Left ventricle myocardium inferior (tissue), 1 donor: Measurements from ENCODE around the gene ANP32A. TPM values are rescaled to one million over a fixed set of nuclear protein-coding genes. Genes with fewer than 3 reads are reported as not detected.

Source experiments
- DNase-seq: peaks from one replicate; pipeline ENCODE4 v3.0.0-alpha.2; 2020
- H3K27ac ChIP-seq: fragments of 200-600 bp; replicated peaks from 2 replicates; pipeline ENCODE4 v1.8.0; 2021
- H3K27me3 ChIP-seq: fragments of 200-600 bp; 2 replicates; pipeline ENCODE4 v1.8.0; 2021; ENCODE audit warnings: low read depth
- H3K36me3 ChIP-seq: fragments of 200-600 bp; 2 replicates; pipeline ENCODE4 v1.8.0; 2021
- H3K4me1 ChIP-seq: fragments of 200-600 bp; 2 replicates; pipeline ENCODE4 v1.8.0; 2021
- H3K4me3 ChIP-seq: fragments of 200-600 bp; 2 replicates; pipeline ENCODE4 v1.8.0; 2021; ENCODE audit warnings: mild to moderate bottlenecking, moderate library complexity
- H3K9me3 ChIP-seq: fragments of 200-600 bp; replicated peaks from 2 replicates; pipeline ENCODE4 v1.8.0; 2021
- intact Hi-C: fragments of 100-400 bp; cut with micrococcal nuclease; formaldehyde crosslinking; loops from one replicate; pipeline ENCODE4 v1.11.0; 2022
- microRNA-seq: library from miRNA; unstranded; fragments of <30 nt; microRNA quantifications from one replicate; pipeline ENCODE4 v1.2.0, GENCODE V29; 2020
- total RNA-seq: library from RNA; stranded (reverse); fragmentation: NEBNext Ultra II Directional; extraction: Animal tissue kit (Norgen Biotek cat#: 25700); gene quantifications from one replicate; pipeline ENCODE4 v1.2.1, GENCODE V29; 2021
- TF ChIP-seq, protein P1 (sequence below): fragments of 200-600 bp; IDR thresholded peaks from 2 replicates; pipeline ENCODE4 v1.8.0; 2021; ENCODE audit warnings: antibody characterized with exemption, mild to moderate bottlenecking, borderline replicate concordance
- donor health status: DM: no; HTN: yes; CAD: no; lungs with severe emphysema.

Gene ANP32A
- total RNA-seq, 1 donor from 2014 or later: 150 TPM

DNA sequence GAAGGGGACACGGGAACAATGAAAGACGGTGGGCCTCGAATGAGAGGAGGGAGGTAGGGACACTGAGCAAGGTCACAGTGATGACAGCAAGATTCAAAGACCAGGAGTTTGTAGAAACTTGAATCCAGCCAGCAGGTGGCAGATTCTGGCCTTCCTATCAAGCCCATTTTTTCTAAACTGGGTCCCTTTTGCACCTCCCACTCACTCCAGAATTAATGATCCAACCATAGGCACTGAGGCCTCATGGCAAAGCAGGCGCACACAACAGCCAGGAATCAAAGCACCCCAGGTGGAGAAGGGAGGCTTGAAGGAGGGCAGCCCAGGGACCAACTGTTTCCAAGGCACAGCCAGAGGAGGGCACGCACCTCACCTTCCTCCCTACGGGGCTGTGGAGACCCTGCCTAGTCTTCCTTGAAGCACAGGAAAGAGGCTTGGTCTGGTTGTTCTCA is 90.2 kb downstream of the ANP32A start:
- peak overlapping the region; percentile 90 for H3K27ac ChIP-seq
- H3K4me1 ChIP-seq: peaks cover 87% of the 10 kb centered on the region
- no peaks in the 10 kb centered on the region for H3K9me3 ChIP-seq
- TF ChIP-seq, protein P1, sequence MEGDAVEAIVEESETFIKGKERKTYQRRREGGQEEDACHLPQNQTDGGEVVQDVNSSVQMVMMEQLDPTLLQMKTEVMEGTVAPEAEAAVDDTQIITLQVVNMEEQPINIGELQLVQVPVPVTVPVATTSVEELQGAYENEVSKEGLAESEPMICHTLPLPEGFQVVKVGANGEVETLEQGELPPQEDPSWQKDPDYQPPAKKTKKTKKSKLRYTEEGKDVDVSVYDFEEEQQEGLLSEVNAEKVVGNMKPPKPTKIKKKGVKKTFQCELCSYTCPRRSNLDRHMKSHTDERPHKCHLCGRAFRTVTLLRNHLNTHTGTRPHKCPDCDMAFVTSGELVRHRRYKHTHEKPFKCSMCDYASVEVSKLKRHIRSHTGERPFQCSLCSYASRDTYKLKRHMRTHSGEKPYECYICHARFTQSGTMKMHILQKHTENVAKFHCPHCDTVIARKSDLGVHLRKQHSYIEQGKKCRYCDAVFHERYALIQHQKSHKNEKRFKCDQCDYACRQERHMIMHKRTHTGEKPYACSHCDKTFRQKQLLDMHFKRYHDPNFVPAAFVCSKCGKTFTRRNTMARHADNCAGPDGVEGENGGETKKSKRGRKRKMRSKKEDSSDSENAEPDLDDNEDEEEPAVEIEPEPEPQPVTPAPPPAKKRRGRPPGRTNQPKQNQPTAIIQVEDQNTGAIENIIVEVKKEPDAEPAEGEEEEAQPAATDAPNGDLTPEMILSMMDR: peak; percentile 69
- H3K36me3 ChIP-seq: no peaks in the 10 kb centered on the region
- no peak for DNase-seq
- no peaks in the 10 kb centered on the region for H3K27me3 ChIP-seq
- peak overlapping the region; percentile 29 for H3K4me3 ChIP-seq
- intact Hi-C loops: loop anchor here (10.0 kb wide), 1 partner anchor 144 kb away; no protein-coding TSS in a partner anchor

DNA sequence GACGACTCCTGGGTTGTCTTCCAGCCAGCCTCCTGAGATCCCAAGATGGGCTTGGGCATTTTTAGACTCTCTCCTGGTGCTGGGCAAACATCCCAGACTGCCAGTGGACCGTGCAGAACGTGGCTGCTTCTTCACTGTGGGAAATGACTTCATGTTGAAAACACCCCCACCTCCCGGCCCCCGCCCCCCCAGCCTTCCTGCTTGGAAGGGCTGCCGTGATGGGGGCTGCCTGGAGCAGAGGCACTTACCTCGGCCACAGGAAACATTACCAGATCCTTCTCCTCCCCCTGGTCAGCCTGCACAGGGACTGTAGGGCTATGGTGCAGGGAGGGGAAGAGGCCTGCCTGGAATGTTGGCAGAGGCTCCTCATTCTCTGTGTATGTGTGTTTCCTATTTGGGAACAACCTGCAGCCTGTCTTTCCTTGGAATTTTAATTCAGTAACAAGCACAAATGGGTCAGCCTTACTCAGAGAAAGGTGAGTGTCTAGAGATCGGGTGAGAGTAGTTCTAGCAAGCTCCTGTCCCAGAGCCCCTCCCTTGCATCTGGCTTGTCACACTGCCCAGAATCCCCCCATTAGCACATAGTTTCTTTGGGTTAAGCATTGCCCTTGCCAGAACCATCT is 90.8 kb downstream of the ANP32A start:
- TF ChIP-seq, protein P1: no peak
- Histone ChIP-seq H3K27ac (peak overlapping the region; percentile 90), H3K4me1 (peaks cover 87% of the 10 kb centered on the region), H3K9me3 (no peaks in the 10 kb centered on the region), H3K27me3 (no peaks in the 10 kb centered on the region), H3K4me3 (peak overlapping the region; percentile 29), H3K36me3 (no peaks in the 10 kb centered on the region)
- intact Hi-C loops: loop anchor here (10.0 kb wide), 1 partner anchor 145 kb away; no protein-coding TSS in a partner anchor
- DNase-seq: peak; percentile 46

Small RNA genes lying within 50 kb of the gene (microRNA-seq; reads per million reads assigned to microRNA genes)
- gene MIR4312: not detected

Other genes starting within 250 kb of the ANP32A start
- gene CORO2B, start 241.9 kb downstream of the ANP32A start, total RNA-seq: 5.0 TPM
- gene SPESP1, start 109.6 kb upstream of the ANP32A start, total RNA-seq: 7.6 TPM
- not detected for gene NOX5, start 193.8 kb upstream of the ANP32A start, total RNA-seq